Ureter (tissue), 1 donor: ENCODE measurements around the gene CCDC192. TPM values are rescaled to one million over a fixed set of nuclear protein-coding genes. Genes with fewer than 3 reads are reported as not detected.

Source experiments
- DNase-seq: peaks from one replicate; pipeline ENCODE4 v3.0.0-alpha.2; 2020; ENCODE audit warnings: low spot score
- total RNA-seq: library from RNA; stranded (reverse); gene quantifications from one replicate; pipeline ENCODE4 v1.2.4, GENCODE V29; 2023
- donor health status: DM: yes; HTN: yes; CAD: no.

The CCDC192 gene
- total RNA-seq, 1 donor from 2014 or later = 1.2 TPM

DNA sequence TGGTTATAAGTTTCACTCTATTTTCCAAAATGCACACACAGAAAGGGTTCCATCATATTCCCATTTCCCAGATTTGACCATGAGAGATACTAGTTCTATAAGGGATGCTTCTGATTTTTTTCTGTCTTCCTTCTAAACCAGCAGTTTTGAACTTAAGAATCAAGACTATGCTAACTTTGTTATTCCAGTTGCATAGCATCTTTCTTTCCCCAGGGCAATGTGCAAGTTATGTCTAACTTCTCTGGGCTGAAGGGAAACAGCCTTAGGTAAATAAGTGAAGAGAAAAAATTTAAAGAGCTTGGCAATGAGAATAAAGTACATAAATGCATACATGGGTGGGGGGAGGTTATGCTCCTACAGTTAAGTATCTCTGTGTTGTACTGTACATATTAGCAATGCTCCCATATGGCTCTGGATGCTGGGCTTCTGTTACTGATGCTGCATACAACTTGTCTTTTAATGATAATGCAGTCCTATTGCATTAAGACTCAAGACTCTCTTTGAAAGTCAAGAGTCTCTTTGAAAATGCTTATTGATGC lies 254.6 kb downstream of the CCDC192 start:
- DNase-seq = no peak

DNA sequence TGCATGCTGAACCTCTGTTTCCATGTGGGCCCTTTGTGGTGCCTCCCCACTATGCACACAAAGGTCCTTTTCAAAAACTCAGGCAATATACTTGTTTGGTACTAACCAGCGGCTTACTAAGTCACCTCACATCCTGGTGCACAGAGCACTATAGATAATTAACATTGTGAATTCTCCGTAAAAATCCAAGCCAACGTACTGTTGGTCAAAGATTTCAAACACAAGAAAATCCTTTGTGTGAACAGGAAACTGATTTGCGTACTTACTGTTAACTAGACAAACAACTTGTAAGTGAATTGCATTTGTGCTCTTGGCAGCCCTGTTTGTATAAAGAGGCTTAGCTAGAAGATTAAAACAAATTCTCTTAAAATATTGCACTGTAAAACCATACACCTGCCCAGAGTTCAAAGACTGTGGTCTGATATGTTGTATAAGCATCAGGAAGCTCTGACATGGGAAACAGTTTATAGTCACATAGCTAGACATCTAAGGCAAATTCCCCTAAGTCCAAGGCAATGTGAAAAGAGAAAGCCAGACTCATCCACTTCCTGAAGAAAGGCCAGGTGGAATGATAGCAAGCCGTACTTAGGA lies 255.3 kb downstream of the CCDC192 start:
- DNase-seq = no peak

DNA sequence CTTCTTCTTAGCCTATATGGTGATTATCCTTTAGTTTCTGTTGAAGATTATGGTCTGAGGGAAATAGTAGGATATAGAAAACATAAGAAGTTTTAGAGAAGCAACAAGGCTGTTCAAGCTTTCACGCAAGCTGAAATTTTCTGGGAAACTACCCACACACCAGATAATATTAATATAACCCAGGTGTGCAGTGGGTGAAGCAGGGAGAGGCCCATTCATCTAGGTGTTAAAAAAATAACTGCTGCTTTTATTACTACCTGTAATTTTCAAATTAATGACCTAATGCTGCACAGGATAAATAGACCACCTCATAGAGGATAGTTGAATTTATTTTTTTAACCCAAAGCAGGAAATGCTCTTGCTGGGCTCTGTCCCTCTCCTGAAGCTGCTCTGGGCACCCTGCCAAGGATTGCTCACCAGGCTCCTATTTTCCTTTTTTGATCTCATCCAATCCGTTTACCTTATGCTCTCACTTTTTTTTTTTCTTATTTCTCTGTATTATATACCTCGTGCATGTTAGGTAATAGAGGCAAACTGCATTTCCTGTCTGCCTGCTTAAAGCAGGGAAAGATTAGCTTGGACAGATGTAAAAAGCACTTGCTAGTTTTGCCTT lies 256.1 kb downstream of the CCDC192 start:
- DNase-seq = peak; percentile 82

DNA sequence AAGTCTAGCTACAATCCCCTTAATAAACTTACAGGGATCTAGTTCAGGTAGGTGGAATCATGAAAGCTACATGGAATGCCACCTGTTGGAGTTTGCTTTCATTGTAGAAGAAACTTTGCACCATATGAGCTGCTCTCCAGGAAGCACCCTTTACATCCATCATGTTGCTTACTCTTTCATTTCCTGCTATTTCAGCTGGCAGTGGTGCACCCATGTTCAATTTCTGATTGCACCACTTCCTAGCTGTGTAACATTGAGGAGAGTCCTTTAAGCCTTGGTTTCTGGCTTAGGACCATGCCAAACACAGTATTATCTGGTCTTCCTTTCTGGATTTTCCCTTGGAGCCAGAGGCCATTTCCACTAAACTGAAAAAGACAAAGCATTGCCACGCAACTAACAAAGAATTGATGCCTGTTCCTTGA lies 257.1 kb downstream of the CCDC192 start:
- no peak for DNase-seq

DNA sequence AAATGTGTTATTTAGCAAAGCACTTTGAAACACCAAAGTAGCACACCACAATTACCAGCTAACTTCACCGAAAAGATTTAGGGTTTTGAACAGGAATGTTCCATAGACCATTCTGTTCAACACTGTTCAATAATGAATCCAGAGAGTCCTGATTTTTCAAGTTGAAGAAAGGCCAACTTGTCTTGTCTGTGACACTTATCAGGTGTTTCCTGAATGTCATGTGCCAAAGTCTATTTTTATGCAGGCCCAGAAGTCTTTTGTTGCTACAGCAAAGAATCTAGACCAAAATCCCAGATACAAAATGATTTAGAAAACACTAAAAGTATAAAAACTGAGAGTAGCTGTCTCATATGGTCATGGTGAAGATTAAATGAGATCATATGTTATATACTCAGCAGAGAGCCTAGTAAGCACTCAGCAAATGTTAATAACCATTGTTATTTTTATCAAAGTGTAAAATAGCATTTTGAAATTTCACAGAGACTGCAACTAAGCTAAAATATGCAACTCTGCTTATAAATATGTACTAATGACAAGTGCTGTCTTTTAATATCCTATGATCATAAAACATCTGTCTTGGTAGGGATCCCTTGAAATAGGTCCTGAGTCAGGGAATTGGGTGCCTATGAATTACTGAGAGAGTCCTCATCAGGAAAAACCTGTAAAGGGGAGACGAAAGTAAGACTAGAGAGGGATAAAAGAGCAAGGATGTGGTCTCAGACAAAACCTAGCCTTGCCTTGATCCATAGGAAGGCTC lies 258.0 kb downstream of the CCDC192 start:
- DNase-seq = no peak

DNA sequence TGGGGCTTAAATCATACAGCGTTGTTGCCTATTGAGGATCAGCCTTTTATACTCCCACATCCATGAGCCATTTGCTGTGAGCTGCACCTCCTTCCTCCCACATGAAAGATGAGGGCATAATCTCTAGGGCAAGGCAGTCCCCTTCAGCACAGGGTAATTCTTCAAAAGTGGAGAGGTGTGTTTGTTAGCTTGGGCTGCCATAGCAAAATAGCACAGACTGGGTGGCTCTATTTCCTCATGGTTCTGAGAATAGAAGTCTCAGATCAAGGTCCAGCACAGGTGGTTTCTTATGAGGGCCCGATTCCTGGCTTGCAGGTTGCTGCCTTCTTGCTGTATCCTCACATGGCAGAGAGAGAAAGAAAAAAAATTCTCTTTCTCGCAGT lies 258.6 kb downstream of the CCDC192 start:
- no peak for DNase-seq

DNA sequence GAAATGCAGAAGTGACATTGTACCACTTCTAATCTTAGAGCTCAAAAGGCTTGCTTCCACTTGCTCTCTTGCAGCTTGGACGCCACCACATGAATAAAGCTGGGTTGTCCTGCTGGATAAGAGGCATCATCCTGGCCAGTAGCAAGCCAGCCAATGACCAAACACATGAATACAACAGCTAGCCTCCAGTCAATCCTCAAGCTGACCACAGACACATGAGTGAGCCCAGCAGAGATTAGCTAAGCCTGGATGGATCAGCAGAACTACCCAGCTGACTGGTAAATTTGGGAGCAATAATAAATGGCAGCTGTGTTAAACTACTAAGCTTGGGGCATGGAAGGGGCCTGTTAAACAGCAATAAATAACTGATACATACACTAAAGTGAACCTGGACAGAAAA lies 259.3 kb downstream of the CCDC192 start:
- DNase-seq = no peak

DNA sequence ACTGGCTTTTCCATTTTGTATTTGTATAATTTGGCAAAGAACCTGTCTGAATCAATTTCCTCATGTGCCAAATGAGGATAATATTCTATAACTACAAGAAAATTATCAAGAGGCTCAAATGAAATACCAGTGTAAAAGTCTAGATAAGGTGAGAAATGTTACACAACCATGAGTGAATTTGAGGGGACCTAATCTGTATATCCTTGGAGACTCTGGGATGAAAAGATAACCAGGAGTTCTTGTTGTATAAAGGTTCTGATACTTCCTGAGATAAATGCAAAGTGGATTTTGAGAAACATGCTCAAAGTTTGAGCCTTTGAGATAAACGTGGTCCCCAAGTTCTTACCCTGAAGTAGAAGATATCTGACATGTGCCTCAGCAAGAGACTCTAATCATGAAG lies 260.0 kb downstream of the CCDC192 start:
- no peak for DNase-seq

DNA sequence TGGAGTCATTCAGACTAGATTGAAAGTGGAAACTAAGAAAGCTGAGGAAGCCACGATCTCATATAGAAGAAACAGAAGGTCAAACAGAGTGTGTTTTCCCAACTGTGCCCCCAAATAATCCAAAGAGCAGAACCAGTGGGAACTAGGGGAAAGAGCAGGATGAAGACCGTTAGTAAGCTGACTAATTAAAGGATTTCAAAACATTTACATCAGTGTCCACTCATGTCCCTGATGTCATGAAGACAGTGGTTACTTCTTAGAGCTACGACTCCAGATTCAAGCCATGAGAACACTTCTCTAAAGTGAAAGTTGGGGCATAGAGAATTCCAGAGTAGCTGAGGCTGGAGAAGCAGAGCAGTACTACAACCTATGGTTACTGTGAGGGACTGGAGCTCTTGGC lies 260.7 kb downstream of the CCDC192 start:
- no peak for DNase-seq

DNA sequence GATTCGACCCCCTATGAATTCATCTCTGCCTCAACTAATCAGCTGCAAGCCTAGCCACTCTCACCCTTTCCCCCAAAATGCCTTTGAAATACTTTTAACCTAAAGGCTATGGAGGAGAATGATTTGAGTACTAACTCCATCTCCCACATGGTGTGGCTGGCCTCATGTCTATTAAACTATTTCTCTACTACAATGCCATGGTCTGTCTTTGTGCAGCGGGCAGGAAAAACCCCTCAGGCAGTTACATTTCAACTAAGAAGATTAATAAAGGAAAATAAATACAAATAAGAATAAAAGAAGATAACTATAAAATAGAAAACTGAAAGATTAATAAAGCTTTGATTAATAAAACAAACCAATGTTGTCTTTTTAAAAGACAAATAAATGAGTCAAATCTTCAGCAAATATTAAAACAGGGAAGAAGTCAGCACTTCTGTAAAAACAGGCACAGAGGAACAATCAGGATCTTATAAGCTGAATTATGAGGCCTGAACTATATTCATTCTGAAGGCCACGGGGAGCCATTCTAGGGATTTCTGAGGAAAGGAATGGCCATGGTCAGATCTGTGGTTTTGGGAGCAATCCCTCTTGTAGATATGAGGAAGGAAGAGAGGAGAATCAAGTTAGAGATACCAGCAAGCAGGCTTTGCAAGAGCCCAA lies 264.3 kb downstream of the CCDC192 start:
- DNase-seq = no peak

DNA sequence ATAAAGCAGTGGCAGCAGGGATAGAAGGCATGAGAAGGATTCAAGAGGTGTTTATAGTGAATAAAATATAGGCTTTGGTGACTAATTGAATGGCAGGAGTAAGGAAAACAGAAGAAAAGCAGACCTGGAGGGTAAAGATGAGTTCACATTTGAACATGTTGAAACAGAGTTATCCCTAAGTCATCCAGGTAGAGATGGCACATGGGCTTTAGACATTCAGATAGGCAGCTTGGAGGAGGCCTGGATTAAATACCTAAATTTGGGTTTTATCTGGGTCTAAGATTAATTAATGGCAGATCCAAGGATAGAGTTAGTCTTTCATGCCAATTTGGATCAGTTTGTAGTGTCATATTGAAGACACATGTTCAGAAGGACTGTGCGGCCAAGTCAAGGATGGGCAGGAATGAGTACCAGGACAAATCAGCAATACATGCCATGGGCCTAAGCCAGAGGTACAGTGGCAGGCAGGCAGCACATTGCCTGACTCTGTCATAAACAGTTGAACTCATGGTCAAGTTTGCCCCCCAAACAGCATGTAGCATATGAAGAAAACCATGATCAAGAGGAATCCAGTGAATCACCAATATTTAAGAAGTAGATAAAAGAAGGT lies 264.9 kb downstream of the CCDC192 start:
- no peak for DNase-seq

DNA sequence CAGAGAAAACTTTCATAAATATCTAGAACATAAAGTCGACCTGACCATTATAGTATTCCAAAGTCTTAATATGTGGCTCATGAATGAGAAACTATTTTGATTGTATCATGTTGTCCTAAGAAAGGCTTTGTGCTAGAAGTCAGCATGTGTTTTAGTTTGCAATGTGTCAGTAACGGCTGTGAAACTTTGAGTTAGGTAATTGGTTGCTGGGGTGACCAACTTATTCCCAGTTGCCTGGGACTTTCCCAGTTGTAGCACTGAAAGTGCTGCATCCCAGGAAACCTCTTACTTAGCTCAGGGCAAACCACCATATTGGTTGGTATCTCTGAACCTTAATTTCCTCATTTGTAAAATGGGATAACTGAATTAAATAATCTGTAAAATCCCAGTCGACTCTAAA lies 265.8 kb downstream of the CCDC192 start:
- no peak for DNase-seq

DNA sequence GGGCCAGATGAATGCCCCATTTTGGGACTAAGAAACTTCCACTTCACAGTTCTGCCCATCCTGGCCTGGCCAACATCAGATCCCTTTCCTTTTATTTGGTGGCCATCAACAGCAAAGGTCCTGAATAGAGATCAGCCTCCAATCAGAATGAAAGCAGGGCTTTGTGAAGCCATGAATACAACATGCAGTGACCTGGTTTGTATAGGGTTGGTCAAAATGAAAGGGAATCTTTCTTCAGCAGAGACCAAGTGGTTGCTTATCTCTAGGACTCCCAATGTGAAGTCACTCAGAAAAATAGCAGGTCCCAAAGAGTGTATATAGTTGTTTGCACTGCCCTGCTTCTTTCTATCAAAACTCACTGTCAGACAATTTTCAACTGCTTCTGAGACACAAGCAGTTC lies 266.5 kb downstream of the CCDC192 start:
- no peak for DNase-seq

DNA sequence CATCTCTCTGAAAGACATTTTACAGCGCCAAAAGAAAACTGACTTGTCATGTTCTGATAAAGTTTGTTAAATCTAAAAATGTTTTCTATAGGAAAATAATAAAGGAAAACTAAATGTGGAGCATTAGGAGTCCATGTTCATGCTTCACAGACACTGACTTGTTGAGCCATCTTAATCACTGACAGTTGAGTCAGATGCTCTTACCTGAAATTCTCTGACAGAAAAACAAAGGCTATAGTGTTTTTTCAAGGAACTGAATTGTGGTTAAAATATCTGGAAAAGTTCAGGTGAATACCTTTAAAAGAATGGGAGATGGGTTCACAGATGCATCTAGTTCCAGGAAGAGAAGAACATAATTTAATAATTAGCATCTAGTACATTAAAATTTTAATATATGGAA lies 266.9 kb downstream of the CCDC192 start:
- DNase-seq = no peak

DNA sequence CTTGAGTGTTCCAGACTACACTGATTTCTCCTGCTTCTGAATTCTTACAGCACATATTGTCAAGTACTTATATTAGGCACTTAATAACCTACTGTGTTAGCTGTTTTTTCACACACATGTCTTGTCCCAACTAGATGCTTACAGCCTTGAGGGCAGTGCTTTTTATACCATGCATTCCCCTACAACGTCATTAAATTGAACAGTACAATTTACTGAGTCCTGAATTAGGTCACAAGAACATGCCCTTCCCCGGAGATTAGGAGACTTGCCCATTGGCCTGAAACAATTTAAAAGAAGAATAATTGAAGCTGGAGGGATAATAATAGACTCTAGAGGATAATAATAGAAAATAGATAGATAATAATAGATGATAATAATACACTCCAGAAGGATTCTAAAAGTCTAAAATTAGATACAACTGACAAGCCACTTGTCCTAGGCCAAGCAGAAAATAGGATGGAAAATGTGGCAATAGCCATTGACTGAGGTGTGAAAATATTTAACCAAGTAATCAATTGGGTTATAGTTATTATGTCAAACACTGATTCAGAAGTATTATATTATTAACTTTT lies 267.7 kb downstream of the CCDC192 start:
- DNase-seq = no peak

DNA sequence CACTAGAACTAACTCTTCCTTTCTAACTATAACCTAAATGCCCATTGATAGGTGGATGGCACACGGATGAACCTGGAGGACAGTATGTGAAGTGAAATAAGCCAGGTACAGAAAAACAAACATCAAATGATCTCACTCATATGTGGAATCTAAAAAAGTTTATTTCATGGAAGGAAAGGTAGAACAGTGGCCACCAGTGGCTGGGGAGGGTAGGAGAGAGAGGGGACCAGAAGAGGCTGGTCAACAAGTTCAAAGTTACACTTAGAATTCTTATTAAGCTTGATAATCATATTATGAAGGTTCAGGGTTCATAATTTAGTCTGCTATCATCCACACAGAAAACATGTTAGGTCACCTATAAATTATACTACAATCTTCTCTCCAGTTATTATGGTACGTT lies 272.8 kb downstream of the CCDC192 start:
- DNase-seq = no peak

DNA sequence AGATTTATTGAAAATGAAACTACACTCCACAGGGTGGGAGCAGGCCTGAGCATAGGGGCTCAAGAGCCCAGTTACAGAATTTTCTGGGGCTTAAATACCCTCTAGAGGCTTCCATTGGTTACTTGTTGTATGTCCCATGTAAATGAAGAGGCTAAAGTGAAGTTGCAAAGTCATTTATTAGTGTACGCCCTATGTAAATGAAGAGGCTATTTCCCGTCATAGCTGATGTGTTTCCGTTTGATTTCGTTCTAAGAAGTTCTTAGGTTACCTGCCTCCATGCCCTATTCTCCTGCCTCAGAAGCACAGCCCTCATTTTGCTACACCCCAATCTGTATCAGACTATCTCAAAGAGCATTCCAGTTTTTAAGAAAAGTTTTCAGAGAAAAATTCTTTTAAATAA lies 273.3 kb downstream of the CCDC192 start:
- DNase-seq = no peak

DNA sequence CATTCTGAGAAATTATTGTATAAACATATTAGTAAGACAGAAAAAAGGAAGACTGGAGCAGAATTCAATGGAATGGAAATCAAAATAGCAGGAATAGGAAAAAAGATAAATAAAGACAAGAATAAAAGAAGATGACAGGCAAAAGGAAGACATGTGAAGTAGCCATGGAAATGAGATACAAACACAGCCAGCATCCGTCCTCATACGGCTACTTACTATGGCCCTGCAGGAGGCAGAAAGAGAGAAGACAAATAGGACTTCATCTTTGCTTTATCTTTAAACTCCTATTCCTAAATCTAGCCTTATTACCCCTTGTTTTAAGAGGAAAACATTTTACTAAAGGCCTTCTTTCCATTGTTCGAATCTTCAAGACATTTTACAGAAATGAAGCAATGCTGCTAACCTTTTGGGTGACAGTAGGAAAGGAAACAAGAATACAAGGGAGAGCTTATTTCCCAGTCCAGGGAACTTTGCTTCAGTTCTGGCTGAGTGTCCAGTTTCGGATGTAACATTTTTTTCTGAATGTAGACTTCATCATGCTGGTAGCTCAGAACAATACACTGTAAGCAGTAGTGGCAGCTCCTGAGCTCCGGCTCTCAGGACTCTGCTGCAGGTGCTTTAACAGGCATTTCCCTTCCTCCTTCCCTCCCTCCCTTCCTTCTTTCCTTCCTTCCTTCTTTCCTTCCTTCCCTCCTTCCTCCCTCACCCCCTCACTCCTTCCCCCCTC lies 274.0 kb downstream of the CCDC192 start:
- DNase-seq = no peak

DNA sequence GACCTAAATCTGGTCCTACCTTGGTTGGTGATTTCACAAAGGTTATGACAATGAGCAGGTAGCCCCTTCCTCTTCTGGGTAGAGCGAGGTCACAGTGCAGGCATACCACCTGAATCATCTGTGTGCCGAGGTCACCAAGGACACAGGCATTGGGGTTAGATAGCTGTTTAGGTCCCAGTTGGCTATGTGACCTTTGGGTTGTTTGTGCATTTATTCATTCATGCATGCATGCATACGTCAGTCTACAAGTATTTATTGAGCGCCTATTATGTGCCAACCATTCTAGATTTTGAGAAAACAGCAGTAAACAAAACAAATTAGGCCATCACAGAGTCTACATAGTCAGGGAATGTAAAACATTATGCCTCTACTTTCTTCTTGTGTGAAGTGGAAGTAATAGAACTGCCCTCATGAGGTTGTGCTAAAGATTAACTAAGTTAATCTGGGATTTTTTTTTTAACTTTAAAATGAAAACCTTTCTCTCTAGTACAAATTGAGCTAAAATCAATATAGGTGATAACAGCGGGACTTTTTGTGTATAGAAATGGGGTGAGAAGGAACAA lies 275.6 kb downstream of the CCDC192 start:
- no peak for DNase-seq

DNA sequence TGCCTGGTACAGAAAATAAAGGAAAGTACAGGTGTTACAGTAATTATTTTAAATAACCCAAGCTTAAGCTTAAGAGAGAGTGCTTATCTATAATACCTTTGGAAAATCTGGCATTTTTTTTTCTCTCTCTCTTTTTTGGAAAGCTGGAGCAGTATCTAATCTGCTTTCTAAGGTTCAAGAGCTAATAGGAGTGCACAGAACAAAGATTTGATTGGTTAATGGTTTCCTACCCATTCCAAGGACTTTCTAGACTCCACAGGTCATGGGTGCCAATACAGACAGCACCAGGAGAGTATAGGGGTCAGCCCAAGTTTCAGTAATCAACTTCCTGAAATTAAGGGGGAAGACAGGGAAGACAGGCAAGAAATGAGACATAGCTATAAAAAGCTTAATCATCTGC lies 276.3 kb downstream of the CCDC192 start:
- no peak for DNase-seq

DNA sequence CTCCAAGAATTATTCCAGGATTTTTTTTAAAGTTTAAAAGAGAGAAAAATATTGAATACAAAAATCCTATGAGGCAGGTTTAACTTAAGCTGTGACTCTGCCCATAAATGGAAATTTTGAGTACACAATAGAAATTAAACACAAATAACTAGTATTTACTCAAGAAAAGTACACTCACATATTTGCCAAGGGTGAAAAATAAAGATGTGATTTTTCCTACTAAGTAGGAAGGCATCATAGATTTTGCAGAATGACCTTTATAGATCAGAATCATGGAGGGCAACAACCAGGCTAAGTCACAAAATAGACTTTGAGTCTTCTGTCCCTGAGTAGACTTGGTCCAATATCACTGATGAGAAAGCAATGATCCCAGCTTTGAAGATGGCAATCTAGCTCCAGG lies 277.7 kb downstream of the CCDC192 start:
- DNase-seq = no peak
